NOMO-1 treated with dmso at 0.1 percent for 144 hours (cell line): Measurements from ENCODE around the gene ARHGAP6.
"Not testable (repeated sequence)": the region's sequence is repeated elsewhere in the genome, so short reads cannot be mapped to it uniquely, and the experiment has no call there.

Experiments used
- DNase-seq: peaks from one replicate; lab custom pipeline; 2025; ENCODE audit not compliant: unreplicated experiment; lab: John Stamatoyannopoulos, UW

ARHGAP6 gene

GRCh38 chrX:11647138-11647537, 18.6 kb downstream of the ARHGAP6 start:
- DNase-seq = no peak

- no peak for DNase-seq
These were observed 24.2 kb downstream of the ARHGAP6 start for GRCh38 chrX:11641349-11642065.

GRCh38 chrX:11640089-11640488, 25.6 kb downstream of the ARHGAP6 start:
- no peak for DNase-seq

GRCh38 chrX:11632732-11633131, 33.0 kb downstream of the ARHGAP6 start:
- DNase-seq = no peak

GRCh38 chrX:11629593-11630211, 36.0 kb downstream of the ARHGAP6 start:
- no peak for DNase-seq

- no peak for DNase-seq
These were observed 37.3 kb downstream of the ARHGAP6 start for GRCh38 chrX:11628399-11628798.

- no peak for DNase-seq
These were observed 39.4 kb downstream of the ARHGAP6 start for GRCh38 chrX:11626351-11626750.

GRCh38 chrX:11619441-11619840, 46.3 kb downstream of the ARHGAP6 start:
- no peak for DNase-seq

- not testable (repeated sequence) for DNase-seq
These were observed 51.5 kb downstream of the ARHGAP6 start for GRCh38 chrX:11614253-11614652.

GRCh38 chrX:11611965-11612364, 53.8 kb downstream of the ARHGAP6 start:
- DNase-seq = no peak

- DNase-seq = no peak
These were observed 54.6 kb downstream of the ARHGAP6 start for GRCh38 chrX:11611161-11611560.

GRCh38 chrX:11609109-11609508, 56.6 kb downstream of the ARHGAP6 start:
- no peak for DNase-seq

GRCh38 chrX:11606408-11606807, 59.3 kb downstream of the ARHGAP6 start:
- DNase-seq = no peak

GRCh38 chrX:11600578-11600977, 65.1 kb downstream of the ARHGAP6 start:
- DNase-seq = no peak

- no peak for DNase-seq
These were observed 68.2 kb downstream of the ARHGAP6 start for GRCh38 chrX:11597479-11597878.

- peak; percentile 37 for DNase-seq
These were observed 73.9 kb downstream of the ARHGAP6 start for GRCh38 chrX:11591723-11592346.

- no peak for DNase-seq
These were observed 76.1 kb downstream of the ARHGAP6 start for GRCh38 chrX:11589641-11590040.

- DNase-seq = no peak
These were observed 77.6 kb downstream of the ARHGAP6 start for GRCh38 chrX:11588097-11588496.

- DNase-seq = no peak
These were observed 80.5 kb downstream of the ARHGAP6 start for GRCh38 chrX:11585174-11585573.

GRCh38 chrX:11580789-11581188, 84.9 kb downstream of the ARHGAP6 start:
- DNase-seq = no peak

GRCh38 chrX:11579636-11580600, 85.8 kb downstream of the ARHGAP6 start:
- DNase-seq = no peak
